Activated naive CD4-positive, alpha-beta T cell treated with anti-CD3 and anti-CD28 coated beads, Interleukin-2, amount 50 U/mL, for 24 hours (primary cell): ENCODE data around the gene DUS1L.

Source experiments
- H3K27ac Mint-ChIP-seq: one replicate; pipeline ENCODE4 v1.8.0; 2021; ENCODE audit warnings: mild to moderate bottlenecking, mixed read lengths
- H3K27me3 Mint-ChIP-seq: one replicate; pipeline ENCODE4 v1.8.0; 2021; ENCODE audit warnings: mixed read lengths
- H3K36me3 Mint-ChIP-seq: one replicate; pipeline ENCODE4 v1.8.0; 2021; ENCODE audit warnings: mixed read lengths
- H3K4me1 Mint-ChIP-seq: one replicate; pipeline ENCODE4 v1.8.0; 2021; ENCODE audit warnings: mixed read lengths
- H3K4me3 Mint-ChIP-seq: one replicate; pipeline ENCODE4 v1.8.0; 2021; ENCODE audit warnings: mild to moderate bottlenecking, mixed read lengths
- H3K9me3 Mint-ChIP-seq: one replicate; pipeline ENCODE4 v1.8.0; 2021; ENCODE audit warnings: mixed read lengths

Gene DUS1L

GRCh38 chr17:82015311-82015971 is 50.2 kb downstream of the DUS1L start:
- Mint-ChIP-seq H3K4me3 (no peak overlapping the region), H3K27me3 (no peaks in the 10 kb centered on the region), H3K9me3 (no peaks in the 10 kb centered on the region), H3K36me3 (no peaks in the 10 kb centered on the region), H3K27ac (no peak overlapping the region), H3K4me1 (peaks cover 3% of the 10 kb centered on the region)

GRCh38 chr17:82014971-82015310 is 50.7 kb downstream of the DUS1L start:
- Mint-ChIP-seq H3K9me3 (no peaks in the 10 kb centered on the region), H3K36me3 (no peaks in the 10 kb centered on the region)

DNA sequence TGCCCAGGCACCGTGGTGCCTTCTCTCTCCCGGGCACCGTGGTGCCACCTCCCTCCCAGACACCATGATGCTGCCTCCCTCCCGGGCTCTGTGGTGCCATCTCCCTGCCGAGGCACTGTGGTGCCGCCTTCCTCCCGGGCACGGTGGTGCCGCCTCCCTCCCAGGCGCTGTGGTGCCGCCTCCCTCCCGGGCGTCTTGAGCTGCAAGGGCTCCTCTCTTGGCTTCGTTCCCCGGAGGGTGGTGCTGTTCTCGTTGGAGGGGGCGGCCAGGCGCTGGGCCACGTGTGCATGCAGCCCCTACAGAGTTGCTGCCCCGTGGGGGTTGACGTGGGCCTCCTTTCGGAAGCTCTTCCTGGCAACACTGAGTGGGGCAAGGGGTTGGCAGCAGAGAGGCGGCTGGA is 51.2 kb downstream of the DUS1L start:
- Mint-ChIP-seq H3K27me3 (no peaks in the 10 kb centered on the region), H3K4me3 (no peak overlapping the region), H3K4me1 (no peaks in the 10 kb centered on the region), H3K27ac (no peak overlapping the region), H3K36me3 (no peaks in the 10 kb centered on the region), H3K9me3 (no peaks in the 10 kb centered on the region)

More at GRCh38 chr17:82014971-82015310, 50.7 kb downstream of the DUS1L start:
- no peak overlapping the region for H3K27ac Mint-ChIP-seq
- H3K4me1 Mint-ChIP-seq = no peaks in the 10 kb centered on the region
- H3K27me3 Mint-ChIP-seq = no peaks in the 10 kb centered on the region
- no peak overlapping the region for H3K4me3 Mint-ChIP-seq

- Mint-ChIP-seq H3K27me3 (no peaks in the 10 kb centered on the region), H3K4me3 (no peak overlapping the region), H3K9me3 (no peaks in the 10 kb centered on the region), H3K4me1 (no peaks in the 10 kb centered on the region), H3K27ac (no peak overlapping the region), H3K36me3 (no peaks in the 10 kb centered on the region)
These were observed 51.8 kb downstream of the DUS1L start for GRCh38 chr17:82013772-82014321.

GRCh38 chr17:82013341-82013740 is 52.3 kb downstream of the DUS1L start:
- Mint-ChIP-seq H3K4me1 (no peaks in the 10 kb centered on the region), H3K4me3 (no peak overlapping the region), H3K27ac (no peak overlapping the region), H3K36me3 (no peaks in the 10 kb centered on the region), H3K27me3 (no peaks in the 10 kb centered on the region), H3K9me3 (no peaks in the 10 kb centered on the region)

DNA sequence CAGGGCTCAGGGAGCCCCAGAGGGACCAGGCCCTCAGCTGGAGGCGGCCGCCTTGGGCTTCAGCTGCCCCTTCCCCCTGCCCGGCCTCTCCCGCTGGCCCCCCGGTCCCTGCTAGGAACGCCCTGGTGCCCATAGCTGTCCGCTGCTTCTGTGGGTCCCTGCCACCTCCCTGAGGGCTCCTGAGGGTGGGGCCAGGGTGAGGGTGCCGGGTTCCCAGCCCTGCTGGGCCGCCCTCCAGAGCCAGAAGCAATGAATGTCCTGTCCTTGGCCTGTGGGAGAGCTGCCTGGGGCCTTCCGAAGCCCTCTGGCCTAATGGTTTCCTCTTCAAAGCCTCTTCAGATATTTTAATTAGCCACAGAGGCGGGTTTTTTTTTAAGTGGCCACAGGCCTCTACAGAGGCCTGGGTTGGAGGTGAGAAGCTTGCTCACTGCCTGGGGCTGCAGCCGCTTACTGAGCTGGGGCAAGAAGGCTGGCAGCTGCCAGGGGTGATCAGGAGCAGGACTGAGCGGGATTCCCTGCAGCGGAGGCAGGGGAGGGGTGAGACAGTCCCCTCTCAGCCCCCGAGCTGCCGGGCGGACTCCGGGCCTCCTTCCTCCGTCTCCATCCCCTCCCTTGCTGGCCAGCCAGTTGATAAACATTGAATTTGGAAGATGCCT is 52.8 kb downstream of the DUS1L start:
- Mint-ChIP-seq H3K27me3 (no peaks in the 10 kb centered on the region), H3K9me3 (no peaks in the 10 kb centered on the region), H3K27ac (no peak overlapping the region), H3K36me3 (no peaks in the 10 kb centered on the region), H3K4me1 (no peaks in the 10 kb centered on the region), H3K4me3 (no peak overlapping the region)

DNA sequence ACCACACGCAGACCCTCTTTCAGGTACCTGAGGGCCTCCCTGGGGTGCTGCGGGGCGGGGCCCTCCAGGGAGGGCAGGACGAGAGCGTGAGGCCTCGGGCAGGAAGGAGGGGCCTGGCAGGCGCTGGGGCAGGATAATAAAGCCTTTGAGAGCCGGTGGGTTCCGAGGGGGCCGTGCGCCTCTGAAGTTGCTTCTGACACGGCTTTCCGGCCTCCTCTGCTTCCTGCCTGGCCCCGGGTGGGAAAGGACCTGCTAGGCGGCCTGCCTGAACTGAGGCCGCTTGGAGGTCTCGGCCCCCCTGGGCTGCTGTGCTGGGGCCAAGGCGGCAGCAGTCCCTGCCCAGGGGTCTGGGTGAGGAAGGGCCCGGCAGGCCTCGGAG is 53.4 kb downstream of the DUS1L start:
- no peak overlapping the region for H3K4me3 Mint-ChIP-seq
- H3K9me3 Mint-ChIP-seq = no peaks in the 10 kb centered on the region
- no peaks in the 10 kb centered on the region for H3K36me3 Mint-ChIP-seq
- no peaks in the 10 kb centered on the region for H3K27me3 Mint-ChIP-seq
- H3K27ac Mint-ChIP-seq = no peak overlapping the region
- H3K4me1 Mint-ChIP-seq = no peaks in the 10 kb centered on the region

GRCh38 chr17:82011617-82012187 is 53.9 kb downstream of the DUS1L start:
- Mint-ChIP-seq H3K27ac (no peak overlapping the region), H3K36me3 (no peaks in the 10 kb centered on the region), H3K4me1 (no peaks in the 10 kb centered on the region), H3K4me3 (no peak overlapping the region), H3K9me3 (no peaks in the 10 kb centered on the region), H3K27me3 (no peaks in the 10 kb centered on the region)

DNA sequence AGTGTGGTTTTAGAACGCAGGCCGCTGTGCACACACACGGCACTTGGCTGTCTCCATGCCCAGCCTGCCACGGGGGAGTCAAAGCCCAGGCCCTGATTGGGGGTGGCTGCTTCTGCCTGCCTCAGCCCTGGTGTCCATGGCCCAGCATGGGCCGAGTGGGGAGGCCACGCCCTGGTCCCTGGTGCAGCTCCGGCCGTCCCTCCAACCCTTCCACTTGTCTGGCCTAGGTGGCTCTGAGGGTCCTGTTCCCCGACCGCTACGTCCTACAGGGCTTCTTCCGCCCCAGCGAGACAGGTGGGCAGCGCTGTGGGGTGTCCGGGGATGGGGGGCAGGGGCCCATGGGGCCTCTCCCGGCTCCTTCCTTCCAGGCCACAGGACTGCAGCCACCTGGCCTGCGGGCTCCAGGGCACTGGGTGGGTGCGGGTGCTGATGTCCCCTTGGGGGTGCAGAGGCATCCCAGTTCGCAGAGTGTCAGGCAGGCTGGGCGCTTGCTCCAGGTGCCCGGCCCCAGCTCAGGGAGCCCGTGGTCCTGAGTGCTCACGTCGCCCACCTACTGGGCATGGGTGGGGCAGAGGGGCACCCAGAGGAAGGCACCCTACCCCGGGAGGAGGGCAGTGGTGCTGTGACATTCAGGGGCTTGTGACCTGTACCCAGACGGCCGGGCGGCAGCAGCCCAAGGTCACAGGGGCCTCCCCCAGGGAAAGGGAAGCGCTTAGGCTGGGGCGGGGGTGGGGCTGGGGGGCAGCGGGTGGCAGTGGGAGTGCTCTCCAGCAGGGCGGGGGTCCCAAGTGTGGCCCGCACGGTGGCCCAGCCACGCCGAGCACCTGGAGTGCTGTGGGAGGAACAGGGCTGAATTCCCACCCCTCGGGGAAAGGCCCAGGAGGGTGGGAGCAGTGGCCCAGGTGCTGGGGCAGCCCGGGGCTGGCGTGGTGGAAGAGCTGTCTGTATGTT is 54.8 kb downstream of the DUS1L start:
- no peaks in the 10 kb centered on the region for H3K36me3 Mint-ChIP-seq
- H3K27ac Mint-ChIP-seq = no peak overlapping the region
- no peaks in the 10 kb centered on the region for H3K4me1 Mint-ChIP-seq
- H3K4me3 Mint-ChIP-seq = no peak overlapping the region
- H3K9me3 Mint-ChIP-seq = no peaks in the 10 kb centered on the region
- H3K27me3 Mint-ChIP-seq = no peaks in the 10 kb centered on the region

DNA sequence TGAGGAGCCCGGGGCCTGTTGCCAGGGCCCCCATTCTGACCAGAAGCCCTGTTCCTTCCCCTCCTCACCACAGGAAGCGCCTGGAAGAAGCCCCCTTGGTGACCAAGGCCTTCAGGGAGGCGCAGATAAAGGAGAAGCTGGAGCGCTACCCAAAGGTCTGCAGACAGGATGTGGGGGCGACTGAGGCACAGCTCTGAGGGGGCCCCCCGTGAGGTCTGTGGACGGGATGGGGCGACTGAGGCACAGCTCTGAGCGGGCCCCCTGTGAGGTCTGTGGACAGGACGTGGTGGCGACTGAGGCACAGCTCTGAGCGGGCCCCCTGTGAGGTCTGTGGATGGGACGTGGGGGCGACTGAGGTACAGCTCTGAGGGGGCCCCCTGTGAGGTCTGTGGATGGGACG is 56.2 kb downstream of the DUS1L start:
- Mint-ChIP-seq H3K27ac (no peak overlapping the region), H3K4me1 (no peaks in the 10 kb centered on the region), H3K9me3 (no peaks in the 10 kb centered on the region), H3K4me3 (no peak overlapping the region), H3K36me3 (no peaks in the 10 kb centered on the region), H3K27me3 (no peaks in the 10 kb centered on the region)

GRCh38 chr17:82008941-82009405 is 56.6 kb downstream of the DUS1L start:
- Mint-ChIP-seq H3K36me3 (no peaks in the 10 kb centered on the region), H3K4me1 (no peaks in the 10 kb centered on the region), H3K9me3 (no peaks in the 10 kb centered on the region), H3K27me3 (no peaks in the 10 kb centered on the region), H3K4me3 (no peak overlapping the region), H3K27ac (no peak overlapping the region)

- Mint-ChIP-seq H3K4me1 (no peaks in the 10 kb centered on the region), H3K9me3 (no peaks in the 10 kb centered on the region), H3K36me3 (no peaks in the 10 kb centered on the region), H3K4me3 (no peak overlapping the region), H3K27me3 (no peaks in the 10 kb centered on the region), H3K27ac (no peak overlapping the region)
These were observed 57.2 kb downstream of the DUS1L start for GRCh38 chr17:82008258-82008940.
